ENCODE data around the gene AXDND1. TPM values are rescaled to one million over a fixed set of nuclear protein-coding genes. Genes with fewer than 3 reads are reported as not detected.

Gene AXDND1
- polyA plus RNA-seq, 1 donor from 2014 or later: 1.1 TPM

GRCh38 chr1:179529482-179530195, 163.9 kb downstream of the AXDND1 start (continued):
- no peak for TF ChIP-seq TAF1 (IDR thresholded peaks at IDR 0.05; ENCODE audit: low read depth)

GRCh38 chr1:179530352-179530751, 164.6 kb downstream of the AXDND1 start:
- H3F3A ChIP-seq (ENCODE audit: insufficient read depth, low read length, poor library complexity, severe bottlenecking): no peaks in the 10 kb centered on the region
- no peak overlapping the region for H3K4me3 ChIP-seq (ENCODE audit: low read length)
- H3K4me2 ChIP-seq (ENCODE audit: low read length): no peak overlapping the region
- no peak overlapping the region for H2AFZ ChIP-seq (ENCODE audit: low read depth, low read length)
- no peaks in the 10 kb centered on the region for H3K79me2 ChIP-seq (replicated peaks; ENCODE audit: insufficient read depth, low read length)
- no peaks in the 10 kb centered on the region for H4K20me1 ChIP-seq (ENCODE audit: insufficient read depth)
- H3K9me2 ChIP-seq (ENCODE audit: insufficient read depth, low read length): no peaks in the 10 kb centered on the region
- H3K36me3 ChIP-seq (ENCODE audit: insufficient read depth, low read length): no peaks in the 10 kb centered on the region
- no peaks in the 10 kb centered on the region for H3K27me3 ChIP-seq (ENCODE audit: insufficient read depth, low read depth, low read length)
- H3K9ac ChIP-seq (ENCODE audit: low read length): no peak overlapping the region
- no peak for TF ChIP-seq CTCF (IDR thresholded peaks at IDR 0.05; ENCODE audit: poor library complexity, severe bottlenecking)
- TF ChIP-seq SMC3 (conservative IDR thresholded peaks at IDR 0.05; ENCODE audit: poor library complexity): no peak
- no peak for TF ChIP-seq EZH2 (IDR thresholded peaks at IDR 0.05; ENCODE audit: borderline replicate concordance, insufficient read depth, low read length, poor library complexity, severe bottlenecking)
- no peak for TF ChIP-seq EP300 (conservative IDR thresholded peaks at IDR 0.05; ENCODE audit: poor library complexity, severe bottlenecking)
- no peak for TF ChIP-seq MXI1 (conservative IDR thresholded peaks at IDR 0.05; ENCODE audit: poor library complexity, severe bottlenecking)
- no peak for TF ChIP-seq RAD21 (conservative IDR thresholded peaks at IDR 0.05)
- TF ChIP-seq REST (IDR thresholded peaks at IDR 0.05; ENCODE audit: borderline replicate concordance): no peak
- TF ChIP-seq POLR2AphosphoS5 (IDR thresholded peaks at IDR 0.05): no peak
- no peak for TF ChIP-seq TAF1 (IDR thresholded peaks at IDR 0.05; ENCODE audit: low read depth)
- no peaks in the 10 kb centered on the region for H3K9me3 ChIP-seq (ENCODE audit: low read length)
- no peak overlapping the region for H3K27ac ChIP-seq (ENCODE audit: low read length)

GRCh38 chr1:179541774-179542173, 176.0 kb downstream of the AXDND1 start:
- Histone ChIP-seq H3K4me2 (ENCODE audit: low read length) (no peak overlapping the region), H3K27ac (ENCODE audit: low read length) (no peak overlapping the region), H3K79me2 (replicated peaks; ENCODE audit: insufficient read depth, low read length) (no peaks in the 10 kb centered on the region), H3K9me2 (ENCODE audit: insufficient read depth, low read length) (no peaks in the 10 kb centered on the region), H3K36me3 (ENCODE audit: insufficient read depth, low read length) (no peaks in the 10 kb centered on the region), H3F3A (ENCODE audit: insufficient read depth, low read length, poor library complexity, severe bottlenecking) (no peaks in the 10 kb centered on the region), H2AFZ (ENCODE audit: low read depth, low read length) (no peak overlapping the region), H3K27me3 (ENCODE audit: insufficient read depth, low read depth, low read length) (no peaks in the 10 kb centered on the region), H3K9ac (ENCODE audit: low read length) (no peak overlapping the region), H3K4me3 (ENCODE audit: low read length) (no peak overlapping the region), H4K20me1 (ENCODE audit: insufficient read depth) (no peaks in the 10 kb centered on the region), H3K9me3 (ENCODE audit: low read length) (no peaks in the 10 kb centered on the region)
- no peak for TF ChIP-seq CTCF (IDR thresholded peaks at IDR 0.05; ENCODE audit: poor library complexity, severe bottlenecking)
- TF ChIP-seq POLR2AphosphoS5 (IDR thresholded peaks at IDR 0.05): no peak
- no peak for TF ChIP-seq SMC3 (conservative IDR thresholded peaks at IDR 0.05; ENCODE audit: poor library complexity)
- no peak for TF ChIP-seq REST (IDR thresholded peaks at IDR 0.05; ENCODE audit: borderline replicate concordance)
- no peak for TF ChIP-seq MXI1 (conservative IDR thresholded peaks at IDR 0.05; ENCODE audit: poor library complexity, severe bottlenecking)

Data from neural cell (in vitro differentiated cells).